ENCODE results near the gene AGO4. TPM values are rescaled to one million over a fixed set of nuclear protein-coding genes. Genes with fewer than 3 reads are reported as not detected.

AGO4 gene
- total RNA-seq, 4 donors from 2014 or later = 8.3 to 44.2 (median 18.6) TPM

GRCh38 chr1:35883635-35884101, 75.9 kb downstream of the AGO4 start:
- Histone ChIP-seq H3K36me3 (no peaks in the 10 kb centered on the region), H3K27me3 (no peaks in the 10 kb centered on the region), H3K4me1 (peaks cover 5 to 60% (median 8%) of the 10 kb centered on the region in 4 donors), H3K4me3 (peak overlapping the region; percentile 92 to 100 (median 98)), H3K9me3 (no peaks in the 10 kb centered on the region), H3K27ac (peak overlapping the region; percentile 69 to 91 (median 85))
- TF ChIP-seq POLR2A (IDR thresholded peaks at IDR 0.05) = no peak
- peak; percentile 45 to 79 (median 71) for DNase-seq

GRCh38 chr1:35884934-35885333, 77.1 kb downstream of the AGO4 start:
- Histone ChIP-seq H3K27me3 (no peaks in the 10 kb centered on the region), H3K4me3 (no peak overlapping the region), H3K36me3 (peaks cover 0 to 8% (median 0%) of the 10 kb centered on the region in 3 donors), H3K4me1 (peaks cover 5 to 60% (median 8%) of the 10 kb centered on the region in 4 donors), H3K27ac (no peak overlapping the region), H3K9me3 (no peaks in the 10 kb centered on the region)
- TF ChIP-seq POLR2A (IDR thresholded peaks at IDR 0.05) (no peak), CTCF (IDR thresholded peaks at IDR 0.05) (no peak)
- DNase-seq = no peak

- Histone ChIP-seq H3K4me1 (peaks cover 5 to 54% (median 8%) of the 10 kb centered on the region in 4 donors), H3K27me3 (no peaks in the 10 kb centered on the region), H3K36me3 (peaks cover 0 to 19% (median 0%) of the 10 kb centered on the region in 3 donors), H3K9me3 (no peaks in the 10 kb centered on the region), H3K4me3 (no peak overlapping the region), H3K27ac (peak overlapping the region in 3 of 4 donors; percentile 8 to 65 (median 50))
- TF ChIP-seq POLR2A (IDR thresholded peaks at IDR 0.05) (no peak), CTCF (IDR thresholded peaks at IDR 0.05) (no peak)
- DNase-seq = no peak
These were observed 78.2 kb downstream of the AGO4 start for GRCh38 chr1:35885961-35886558.

- Histone ChIP-seq H3K4me1 (peaks cover 5 to 54% (median 8%) of the 10 kb centered on the region in 4 donors), H3K27ac (peak overlapping the region; percentile 8 to 65 (median 32)), H3K4me3 (no peak overlapping the region)
These were observed 79.0 kb downstream of the AGO4 start for GRCh38 chr1:35886577-35887431.

GRCh38 chr1:35887508-35887907, 79.7 kb downstream of the AGO4 start:
- Histone ChIP-seq H3K27ac (peak overlapping the region in 3 of 4 donors; percentile 8 to 65 (median 13)), H3K36me3 (peaks cover 0 to 31% (median 0%) of the 10 kb centered on the region in 3 donors), H3K4me1 (peaks cover 5 to 52% (median 8%) of the 10 kb centered on the region in 4 donors), H3K27me3 (no peaks in the 10 kb centered on the region), H3K4me3 (no peak overlapping the region), H3K9me3 (no peaks in the 10 kb centered on the region)
- TF ChIP-seq POLR2A (IDR thresholded peaks at IDR 0.05) (no peak), CTCF (IDR thresholded peaks at IDR 0.05) (no peak)
- DNase-seq = no peak

More at GRCh38 chr1:35886577-35887431, 79.0 kb downstream of the AGO4 start:
- H3K36me3 ChIP-seq = peaks cover 0 to 24% (median 0%) of the 10 kb centered on the region in 3 donors
- TF ChIP-seq POLR2A (IDR thresholded peaks at IDR 0.05) (no peak), CTCF (IDR thresholded peaks at IDR 0.05) (no peak)
- H3K27me3 ChIP-seq = no peaks in the 10 kb centered on the region
- no peaks in the 10 kb centered on the region for H3K9me3 ChIP-seq
- peak in 2 of 3 donors; percentile 48 to 52 for DNase-seq

Measured in Peyer's patch (tissue), 4 donors.